ENCODE data around the gene ADAM11.

Gene ADAM11

DNA sequence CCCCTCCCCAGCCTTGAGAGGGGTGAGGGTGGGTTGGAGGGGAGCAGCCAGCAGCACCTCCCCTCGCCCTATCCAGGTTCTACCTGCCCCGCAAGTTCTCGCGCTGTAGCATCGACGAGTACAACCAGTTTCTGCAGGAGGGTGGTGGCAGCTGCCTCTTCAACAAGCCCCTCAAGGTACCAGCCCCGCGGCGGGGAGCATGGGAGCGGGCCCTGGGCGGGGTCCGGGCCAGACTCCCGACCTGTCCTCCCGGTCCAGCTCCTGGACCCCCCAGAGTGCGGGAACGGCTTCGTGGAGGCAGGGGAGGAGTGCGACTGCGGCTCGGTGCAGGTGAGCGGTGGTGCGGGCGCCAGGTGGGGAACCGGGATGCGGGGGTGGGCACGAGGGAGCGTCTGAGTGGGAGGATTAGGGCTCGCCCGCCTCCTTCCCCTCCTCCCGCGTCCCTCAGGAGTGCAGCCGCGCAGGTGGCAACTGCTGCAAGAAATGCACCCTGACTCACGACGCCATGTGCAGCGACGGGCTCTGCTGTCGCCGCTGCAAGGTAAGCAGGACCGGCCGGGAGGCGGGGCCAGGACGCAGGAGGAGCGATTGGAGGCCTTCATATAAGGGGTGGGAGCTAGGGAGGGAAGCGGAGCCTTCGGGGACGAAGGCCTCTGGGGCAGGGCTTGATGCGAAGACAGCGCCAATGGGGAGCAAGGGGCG, 16.5 kb downstream of the ADAM11 start:
- Histone ChIP-seq H3K4me3 (peak overlapping the region; percentile 46), H3K36me3 (replicated peaks) (no peaks in the 10 kb centered on the region; the same call in 1 of the 2 replicates), H3K4me1 (peaks cover 7% of the 10 kb centered on the region), H3K9me3 (no peaks in the 10 kb centered on the region), H3K27me3 (ENCODE audit: low read depth) (no peaks in the 10 kb centered on the region)
- DNase-seq (ENCODE audit: low spot score in 2 of 2) = peak; percentile 99 to 100
- in situ Hi-C loops (cut with MboI; ENCODE audit: low sequenced_read_pairs) = loop anchor here (5.0 kb wide), 1 partner anchor 92 kb away; no protein-coding TSS in a partner anchor

DNA sequence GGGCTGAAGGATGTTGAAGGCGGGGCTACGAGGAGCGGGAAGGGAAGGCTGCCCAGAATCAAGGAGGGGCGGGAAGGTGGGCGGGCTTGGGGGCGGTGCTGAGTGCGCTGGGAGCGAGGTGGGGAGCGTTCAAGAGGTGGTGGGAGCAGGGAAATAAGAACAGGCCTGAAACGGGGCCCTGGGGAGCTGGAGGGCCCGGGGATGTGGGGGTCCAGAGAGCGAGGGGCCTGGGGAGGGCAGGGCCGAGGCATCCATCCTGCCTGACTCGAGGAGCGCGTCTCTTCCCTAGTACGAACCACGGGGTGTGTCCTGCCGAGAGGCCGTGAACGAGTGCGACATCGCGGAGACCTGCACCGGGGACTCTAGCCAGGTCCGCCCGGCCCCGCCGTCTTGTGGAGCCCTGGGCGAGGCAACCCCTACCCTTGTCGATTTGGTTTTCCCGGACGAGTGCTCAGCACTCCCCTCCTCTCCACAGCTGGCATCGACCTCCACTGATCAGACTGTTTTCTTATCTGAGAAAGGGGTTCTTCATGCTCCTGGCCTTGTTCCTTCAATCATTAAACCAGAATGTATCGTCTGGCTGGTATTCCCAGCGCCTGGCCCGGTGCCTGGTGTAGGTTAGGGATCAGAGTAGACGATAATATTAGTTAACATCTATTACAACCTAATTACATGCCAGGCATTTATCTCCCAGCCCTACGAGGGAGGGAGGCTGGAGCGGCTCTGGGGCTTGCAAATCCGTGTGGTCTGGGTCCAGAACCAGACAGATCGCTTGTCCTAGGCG, 17.2 kb downstream of the ADAM11 start:
- Histone ChIP-seq H3K27me3 (ENCODE audit: low read depth) (no peaks in the 10 kb centered on the region), H3K9me3 (no peaks in the 10 kb centered on the region), H3K4me3 (peak overlapping the region; percentile 46), H3K4me1 (peaks cover 7% of the 10 kb centered on the region), H3K36me3 (replicated peaks) (no peaks in the 10 kb centered on the region; the same call in 1 of the 2 replicates)
- in situ Hi-C loops (cut with MboI; ENCODE audit: low sequenced_read_pairs) = loop anchor here (5.0 kb wide), 1 partner anchor 91 kb away; no protein-coding TSS in a partner anchor
- DNase-seq (ENCODE audit: low spot score in 2 of 2) = no peak

DNA sequence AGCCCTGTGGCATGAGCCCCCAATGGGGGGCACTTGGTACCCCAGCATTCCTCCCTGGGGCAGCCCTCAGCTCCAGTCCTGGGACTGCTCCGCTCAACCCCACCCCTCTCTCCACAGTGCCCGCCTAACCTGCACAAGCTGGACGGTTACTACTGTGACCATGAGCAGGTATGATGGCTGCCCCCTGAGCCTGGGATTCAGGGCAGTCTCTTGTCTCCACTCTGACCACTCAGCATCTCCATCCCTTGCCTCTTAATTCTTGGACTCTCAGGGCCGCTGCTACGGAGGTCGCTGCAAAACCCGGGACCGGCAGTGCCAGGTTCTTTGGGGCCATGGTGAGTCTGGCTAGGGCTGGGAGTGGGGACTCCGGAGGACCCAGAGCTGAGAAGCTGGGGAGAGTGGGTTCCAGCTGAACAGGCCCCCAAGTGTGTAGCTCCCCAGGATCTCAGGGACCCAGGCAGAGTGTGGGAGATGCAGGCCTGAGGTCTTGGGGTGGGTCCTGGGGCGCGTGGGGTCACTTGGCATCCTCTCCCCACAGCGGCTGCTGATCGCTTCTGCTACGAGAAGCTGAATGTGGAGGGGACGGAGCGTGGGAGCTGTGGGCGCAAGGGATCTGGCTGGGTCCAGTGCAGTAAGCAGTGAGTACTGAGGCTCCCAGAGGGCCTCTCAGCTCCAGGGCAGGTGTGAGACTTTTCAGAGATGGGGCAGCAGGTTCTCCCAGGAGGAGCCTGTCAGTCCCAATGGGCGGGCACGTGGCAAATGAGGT, 18.0 kb downstream of the ADAM11 start:
- no peak for DNase-seq (ENCODE audit: low spot score in 2 of 2)
- Histone ChIP-seq H3K27me3 (ENCODE audit: low read depth) (no peaks in the 10 kb centered on the region), H3K4me3 (no peak overlapping the region), H3K4me1 (peaks cover 7% of the 10 kb centered on the region), H3K36me3 (replicated peaks) (no peaks in the 10 kb centered on the region; the same call in 1 of the 2 replicates), H3K9me3 (no peaks in the 10 kb centered on the region)
- in situ Hi-C loops (cut with MboI; ENCODE audit: low sequenced_read_pairs) = loop anchor here (5.0 kb wide), 1 partner anchor 90 kb away; no protein-coding TSS in a partner anchor

DNA sequence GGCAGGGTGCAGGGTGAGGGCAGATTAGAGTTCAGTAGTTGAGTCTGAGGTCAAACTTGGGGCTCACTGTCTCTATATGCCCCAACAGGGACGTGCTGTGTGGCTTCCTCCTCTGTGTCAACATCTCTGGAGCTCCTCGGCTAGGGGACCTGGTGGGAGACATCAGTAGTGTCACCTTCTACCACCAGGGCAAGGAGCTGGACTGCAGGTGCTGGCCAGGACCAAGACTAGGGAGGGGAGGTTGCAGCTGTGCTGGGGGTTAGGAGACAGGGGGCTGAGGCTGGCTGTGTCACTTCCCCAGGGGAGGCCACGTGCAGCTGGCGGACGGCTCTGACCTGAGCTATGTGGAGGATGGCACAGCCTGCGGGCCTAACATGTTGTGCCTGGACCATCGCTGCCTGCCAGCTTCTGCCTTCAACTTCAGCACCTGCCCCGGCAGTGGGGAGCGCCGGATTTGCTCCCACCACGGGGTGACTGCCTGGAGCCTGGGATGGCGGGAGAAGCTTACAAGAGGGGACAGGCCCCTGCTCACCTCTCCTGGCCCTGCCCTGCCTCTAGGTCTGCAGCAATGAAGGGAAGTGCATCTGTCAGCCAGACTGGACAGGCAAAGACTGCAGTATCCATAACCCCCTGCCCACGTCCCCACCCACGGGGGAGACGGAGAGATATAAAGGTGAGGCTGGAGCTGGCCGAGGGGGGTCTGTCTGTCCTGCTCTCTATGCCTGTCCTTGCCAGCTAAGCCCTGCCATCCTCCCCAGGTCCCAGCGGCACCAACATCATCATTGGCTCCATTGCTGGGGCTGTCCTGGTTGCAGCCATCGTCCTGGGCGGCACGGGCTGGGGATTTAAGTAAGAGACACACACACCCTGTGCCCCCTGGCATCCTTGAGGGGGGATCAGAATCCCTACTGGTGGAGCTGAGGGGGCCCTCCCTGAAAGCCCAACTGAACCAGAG, 18.9 kb downstream of the ADAM11 start:
- no peak for DNase-seq (ENCODE audit: low spot score in 2 of 2)
- Histone ChIP-seq H3K36me3 (replicated peaks) (no peaks in the 10 kb centered on the region; the same call in 1 of the 2 replicates), H3K4me3 (no peak overlapping the region), H3K9me3 (no peaks in the 10 kb centered on the region), H3K4me1 (peaks cover 7% of the 10 kb centered on the region), H3K27me3 (ENCODE audit: low read depth) (no peaks in the 10 kb centered on the region)
- in situ Hi-C loops (cut with MboI; ENCODE audit: low sequenced_read_pairs) = loop anchor here (5.0 kb wide), 1 partner anchor 90 kb away; no protein-coding TSS in a partner anchor

DNA sequence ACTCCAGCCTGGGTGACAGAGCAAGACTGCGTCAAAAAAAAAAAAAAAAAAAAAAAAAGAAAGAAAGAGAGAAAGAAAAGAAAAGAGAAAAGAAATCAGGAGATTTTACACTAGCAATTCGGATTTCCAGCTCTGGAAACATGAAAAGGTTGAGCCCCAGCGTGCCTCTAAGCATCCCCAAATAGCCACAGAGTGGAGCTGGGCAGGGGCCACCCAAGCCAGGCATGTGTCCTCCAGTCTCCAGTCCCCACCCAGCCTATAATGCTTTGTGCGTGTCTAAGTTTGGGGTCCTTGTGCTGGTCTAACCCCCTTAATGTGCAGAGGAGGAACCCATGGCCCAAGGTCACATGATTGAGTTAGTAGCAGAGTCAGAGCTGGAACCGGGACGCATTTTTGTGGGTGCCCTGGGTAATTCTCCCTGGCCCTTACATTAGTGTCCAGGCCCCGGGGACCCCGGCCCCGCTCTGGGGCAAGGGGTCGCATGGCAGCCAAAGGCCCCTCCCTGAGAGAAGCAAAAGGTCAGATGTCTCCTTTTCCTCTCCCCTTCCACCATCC, 19.9 kb downstream of the ADAM11 start:
- H3K36me3 ChIP-seq (replicated peaks) = no peaks in the 10 kb centered on the region; the same call in 1 of the 2 replicates
- no peak overlapping the region; the same call in 1 of the 2 replicates for H3K4me3 ChIP-seq
- DNase-seq (ENCODE audit: low spot score in 2 of 2) = no peak
- H3K9me3 ChIP-seq = no peaks in the 10 kb centered on the region
- no peaks in the 10 kb centered on the region for H3K27me3 ChIP-seq (ENCODE audit: low read depth)
- in situ Hi-C loops (cut with MboI; ENCODE audit: low sequenced_read_pairs) = loop anchor here (5.0 kb wide), 1 partner anchor 89 kb away; no protein-coding TSS in a partner anchor
- peaks cover 7% of the 10 kb centered on the region for H3K4me1 ChIP-seq

DNA sequence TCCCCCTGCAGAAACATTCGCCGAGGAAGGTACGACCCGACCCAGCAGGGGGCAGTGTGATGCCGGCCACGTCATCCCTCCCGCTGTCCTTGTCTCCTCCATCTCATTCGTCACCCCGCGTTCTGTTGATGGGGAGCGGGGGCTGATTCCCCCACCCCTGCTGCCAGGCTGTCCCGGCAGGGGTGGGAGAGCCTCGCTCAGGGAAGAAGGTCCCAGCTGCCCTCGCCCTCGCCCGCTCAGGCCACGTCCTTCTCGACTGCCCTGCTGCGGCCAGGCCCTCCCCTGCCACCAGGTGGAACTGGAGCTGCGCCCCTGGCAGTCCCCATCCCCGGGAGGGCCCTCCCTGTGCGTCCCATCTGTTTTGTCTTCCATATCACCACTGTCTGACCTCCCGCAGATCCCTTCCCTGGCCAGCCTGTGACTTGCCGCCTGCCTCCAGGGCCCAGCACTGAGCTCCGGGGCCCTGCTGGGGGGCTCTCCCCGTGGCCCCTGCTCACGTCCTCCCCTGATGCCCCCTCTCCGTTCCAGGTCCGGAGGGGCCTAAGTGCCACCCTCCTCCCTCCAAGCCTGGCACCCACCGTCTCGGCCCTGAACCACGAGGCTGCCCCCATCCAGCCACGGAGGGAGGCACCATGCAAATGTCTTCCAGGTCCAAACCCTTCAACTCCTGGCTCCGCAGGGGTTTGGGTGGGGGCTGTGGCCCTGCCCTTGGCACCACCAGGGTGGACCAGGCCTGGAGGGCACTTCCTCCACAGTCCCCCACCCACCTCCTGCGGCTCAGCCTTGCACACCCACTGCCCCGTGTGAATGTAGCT, 20.6 kb downstream of the ADAM11 start:
- in situ Hi-C loops (cut with MboI; ENCODE audit: low sequenced_read_pairs) = loop anchor here (5.0 kb wide), 1 partner anchor 88 kb away; no protein-coding TSS in a partner anchor
- Histone ChIP-seq H3K36me3 (replicated peaks) (no peaks in the 10 kb centered on the region; the same call in 1 of the 2 replicates), H3K4me3 (peak overlapping the region; percentile 24), H3K9me3 (no peaks in the 10 kb centered on the region), H3K27me3 (ENCODE audit: low read depth) (no peaks in the 10 kb centered on the region), H3K4me1 (peaks cover 5% of the 10 kb centered on the region)
- peak; percentile 64 to 87 for DNase-seq (ENCODE audit: low spot score in 2 of 2)

DNA sequence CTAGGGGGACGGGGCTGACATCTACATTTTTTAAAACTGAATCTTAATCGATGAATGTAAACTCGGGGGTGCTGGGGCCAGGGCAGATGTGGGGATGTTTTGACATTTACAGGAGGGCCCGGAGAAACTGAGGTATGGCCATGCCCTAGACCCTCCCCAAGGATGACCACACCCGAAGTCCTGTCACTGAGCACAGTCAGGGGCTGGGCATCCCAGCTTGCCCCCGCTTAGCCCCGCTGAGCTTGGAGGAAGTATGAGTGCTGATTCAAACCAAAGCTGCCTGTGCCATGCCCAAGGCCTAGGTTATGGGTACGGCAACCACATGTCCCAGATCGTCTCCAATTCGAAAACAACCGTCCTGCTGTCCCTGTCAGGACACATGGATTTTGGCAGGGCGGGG, 21.4 kb downstream of the ADAM11 start:
- no peaks in the 10 kb centered on the region for H3K9me3 ChIP-seq
- H3K36me3 ChIP-seq (replicated peaks) = no peaks in the 10 kb centered on the region; the same call in 1 of the 2 replicates
- H3K4me1 ChIP-seq = peaks cover 2% of the 10 kb centered on the region; the same call in 1 of the 2 replicates
- no peak overlapping the region for H3K4me3 ChIP-seq
- H3K27me3 ChIP-seq (ENCODE audit: low read depth) = no peaks in the 10 kb centered on the region
- no peak for DNase-seq (ENCODE audit: low spot score in 2 of 2)
- in situ Hi-C loops (cut with MboI; ENCODE audit: low sequenced_read_pairs) = no loop called here

DNA sequence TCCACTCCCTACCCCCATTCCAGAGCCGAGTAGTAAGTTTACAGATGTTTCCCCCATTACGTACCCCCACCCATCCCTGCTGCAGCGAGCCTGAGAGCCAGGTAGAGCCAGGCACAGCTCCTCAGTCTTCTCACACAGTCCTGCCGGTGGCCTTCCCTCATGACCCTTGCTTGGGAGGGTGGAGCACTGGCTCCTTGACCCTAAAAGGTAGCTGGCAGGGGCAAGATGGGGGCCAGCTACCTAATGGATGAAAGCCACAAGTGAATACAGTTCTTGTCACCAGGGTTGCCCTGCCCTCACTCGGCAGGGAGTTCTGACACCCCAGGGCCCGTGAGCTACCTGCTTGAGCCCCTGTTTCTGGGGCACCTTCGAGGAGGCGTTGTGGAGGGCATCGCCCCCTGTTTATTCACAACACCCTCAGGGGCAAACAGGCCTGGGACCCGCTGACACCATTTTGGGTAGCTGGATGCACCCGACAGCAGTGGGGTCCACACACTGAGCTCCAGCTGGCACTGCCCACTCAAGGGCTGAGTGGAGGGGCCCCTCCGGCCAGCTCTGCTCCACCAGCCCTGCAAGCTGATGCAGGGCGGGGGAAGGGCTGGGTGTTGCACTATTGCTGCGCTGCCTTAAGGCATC, 22.2 kb downstream of the ADAM11 start:
- H3K4me1 ChIP-seq = peaks cover 2% of the 10 kb centered on the region; the same call in 1 of the 2 replicates
- no peaks in the 10 kb centered on the region for H3K9me3 ChIP-seq
- DNase-seq (ENCODE audit: low spot score in 2 of 2) = no peak
- H3K36me3 ChIP-seq (replicated peaks) = no peaks in the 10 kb centered on the region; the same call in 1 of the 2 replicates
- in situ Hi-C loops (cut with MboI; ENCODE audit: low sequenced_read_pairs) = no loop called here
- H3K27me3 ChIP-seq (ENCODE audit: low read depth) = no peaks in the 10 kb centered on the region
- no peak overlapping the region for H3K4me3 ChIP-seq

DNA sequence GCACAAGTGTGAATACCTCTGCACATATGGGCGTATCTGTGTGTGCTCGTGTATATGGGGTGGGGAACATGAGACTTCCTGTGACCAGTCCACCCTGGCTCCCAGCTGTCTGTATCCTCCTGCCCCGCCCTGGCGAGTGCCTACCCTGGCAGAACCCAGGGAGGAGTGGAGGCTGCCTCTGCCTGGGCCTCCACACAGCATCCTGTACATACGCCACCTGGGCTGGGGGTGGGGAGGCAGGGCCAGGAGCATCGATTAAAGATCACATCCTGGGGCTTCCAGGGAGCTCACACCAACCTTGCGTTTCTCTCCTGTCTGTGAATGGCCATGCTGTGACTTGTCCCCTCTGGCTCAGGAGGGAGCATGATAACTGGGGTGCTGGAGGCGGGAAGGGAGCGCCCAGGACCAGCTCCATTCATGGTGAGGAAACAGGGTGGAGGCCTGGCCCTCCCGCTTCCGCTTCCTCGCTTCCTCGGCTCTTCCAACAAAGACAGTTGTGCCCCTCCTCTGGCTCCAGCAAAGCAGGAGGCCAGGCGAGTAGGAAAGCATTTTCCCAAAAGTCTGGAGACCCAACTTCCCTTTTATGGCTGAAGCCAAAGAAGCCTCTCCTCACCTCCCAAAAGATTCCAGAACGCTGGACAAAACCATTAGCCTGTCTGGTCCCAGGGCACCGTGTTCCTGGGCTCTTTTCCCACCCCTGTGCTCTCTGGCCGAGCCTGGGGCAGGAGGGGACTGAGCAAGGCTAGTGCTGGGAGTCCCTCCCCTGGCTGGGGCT, 22.9 kb downstream of the ADAM11 start:
- Histone ChIP-seq H3K36me3 (replicated peaks) (no peaks in the 10 kb centered on the region; the same call in 1 of the 2 replicates), H3K27me3 (ENCODE audit: low read depth) (no peaks in the 10 kb centered on the region), H3K4me1 (no peaks in the 10 kb centered on the region), H3K9me3 (no peaks in the 10 kb centered on the region), H3K4me3 (no peak overlapping the region)
- no peak for DNase-seq (ENCODE audit: low spot score in 2 of 2)
- in situ Hi-C loops (cut with MboI; ENCODE audit: low sequenced_read_pairs) = no loop called here

DNA sequence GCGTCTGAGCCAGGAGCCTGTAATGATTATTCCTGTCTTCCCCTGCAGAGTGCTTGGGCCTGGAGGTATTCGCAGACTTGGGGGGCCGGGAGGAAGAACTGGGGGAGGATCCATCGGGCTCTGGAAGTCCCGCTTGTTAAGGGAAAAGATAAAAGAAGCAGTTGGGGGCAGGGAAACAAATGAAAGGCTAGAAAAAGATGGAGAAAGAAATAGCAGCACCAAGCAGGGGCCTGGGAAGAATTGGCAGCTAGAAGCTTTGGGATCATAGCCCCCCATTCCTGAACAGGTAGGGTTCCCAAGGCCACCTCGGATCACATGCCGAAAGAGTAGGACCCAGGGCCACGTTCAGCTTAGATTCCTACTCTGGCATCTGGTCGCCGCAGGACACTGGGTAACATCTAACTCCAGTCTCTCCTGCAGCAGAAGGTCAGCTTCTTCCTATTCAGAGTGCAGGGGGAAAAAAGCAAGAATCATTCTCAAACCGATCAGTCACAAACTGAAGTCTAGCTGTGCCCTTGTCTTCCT, 23.6 kb downstream of the ADAM11 start:
- in situ Hi-C loops (cut with MboI; ENCODE audit: low sequenced_read_pairs) = no loop called here
- Histone ChIP-seq H3K4me1 (no peaks in the 10 kb centered on the region), H3K4me3 (no peak overlapping the region), H3K9me3 (no peaks in the 10 kb centered on the region), H3K27me3 (ENCODE audit: low read depth) (no peaks in the 10 kb centered on the region), H3K36me3 (replicated peaks) (no peaks in the 10 kb centered on the region; the same call in 1 of the 2 replicates)
- no peak for DNase-seq (ENCODE audit: low spot score in 2 of 2)

DNA sequence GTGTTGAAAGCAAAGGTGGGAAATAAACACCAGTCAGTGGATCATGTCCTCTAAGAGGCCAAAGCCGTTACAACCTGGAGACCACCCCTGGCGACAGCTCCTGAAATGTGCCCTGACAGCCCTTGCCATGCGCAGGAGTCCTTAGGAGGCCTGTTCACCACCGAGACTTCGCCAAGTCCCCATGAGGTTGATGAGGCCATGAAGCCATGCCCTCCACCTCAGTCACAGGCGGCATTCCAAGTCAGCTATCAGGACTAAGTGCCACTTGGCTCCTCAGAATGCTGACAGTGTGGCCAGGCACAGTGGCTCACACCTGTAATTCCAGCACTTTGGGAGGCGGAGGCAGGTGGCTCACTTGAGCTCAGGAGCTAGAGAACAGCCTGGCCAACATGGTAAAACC, 27.1 kb downstream of the ADAM11 start:
- H3K36me3 ChIP-seq (replicated peaks) = no peaks in the 10 kb centered on the region
- no peak for DNase-seq (ENCODE audit: low spot score in 2 of 2)
- in situ Hi-C loops (cut with MboI; ENCODE audit: low sequenced_read_pairs) = no loop called here
- H3K4me3 ChIP-seq = no peak overlapping the region
- H3K27me3 ChIP-seq (ENCODE audit: low read depth) = no peaks in the 10 kb centered on the region
- H3K4me1 ChIP-seq = no peaks in the 10 kb centered on the region
- H3K9me3 ChIP-seq = no peaks in the 10 kb centered on the region

Data from HAP-1 (cell line).